H9 (cell line): ENCODE data around the gene ATP6V0E1. TPM values are rescaled to one million over a fixed set of nuclear protein-coding genes. Genes with fewer than 3 reads are reported as not detected.

Source experiments
- DNase-seq: peaks from one replicate; pipeline ENCODE4 v3.0.0-alpha.2; 2017
- H2AFZ ChIP-seq: one replicate; pipeline ENCODE4 v1.6.1; 2013; ENCODE audit warnings: mild to moderate bottlenecking, low read length, control low read depth, moderate library complexity
- H2AK5ac ChIP-seq: 2 replicates; pipeline ENCODE4 v1.6.1; 2013; ENCODE audit warnings: low read length, control low read depth, mixed read lengths; ENCODE audit not compliant: insufficient read length
- H2BK120ac ChIP-seq: one replicate; pipeline ENCODE4 v1.6.1; 2013; ENCODE audit warnings: low read depth, mild to moderate bottlenecking, low read length, control low read depth, inconsistent platforms; ENCODE audit not compliant: poor library complexity, severe bottlenecking
- H2BK12ac ChIP-seq: 2 replicates; pipeline ENCODE4 v1.6.1; 2013; ENCODE audit warnings: low read length, control low read depth, mixed read lengths, low read depth; ENCODE audit not compliant: insufficient read length
- H2BK15ac ChIP-seq: 2 replicates; pipeline ENCODE4 v1.6.1; 2013; ENCODE audit warnings: low read depth, low read length, control low read depth
- H2BK20ac ChIP-seq: one replicate; pipeline ENCODE4 v1.6.1; 2013; ENCODE audit warnings: low read depth, mild to moderate bottlenecking, low read length, control low read depth, inconsistent platforms; ENCODE audit not compliant: poor library complexity, severe bottlenecking
- H2BK5ac ChIP-seq: 2 replicates; pipeline ENCODE4 v1.6.1; 2013; ENCODE audit warnings: low read length, control low read depth, mixed read lengths; ENCODE audit not compliant: insufficient read length
- H3K14ac ChIP-seq: 2 replicates; pipeline ENCODE4 v1.6.1; 2013; ENCODE audit warnings: low read length, control low read depth; ENCODE audit not compliant: insufficient read depth
- H3K18ac ChIP-seq: 2 replicates; pipeline ENCODE4 v1.6.1; 2013; ENCODE audit warnings: low read depth, mild to moderate bottlenecking, mixed read lengths, low read length, control low read depth; ENCODE audit not compliant: insufficient read length
- H3K23ac ChIP-seq: 2 replicates; pipeline ENCODE4 v1.6.1; 2013; ENCODE audit warnings: low read length, control low read depth, mixed read lengths, low read depth; ENCODE audit not compliant: insufficient read length
- H3K23me2 ChIP-seq: 2 replicates; pipeline ENCODE4 v1.6.1; 2013; ENCODE audit warnings: low read depth, mild to moderate bottlenecking, mixed read lengths, low read length, control low read depth; ENCODE audit not compliant: insufficient read length, poor library complexity, severe bottlenecking
- H3K27ac ChIP-seq: 2 replicates; pipeline ENCODE4 v1.5.1; 2013; ENCODE audit warnings: low read length, control low read depth, mixed read lengths, low read depth; ENCODE audit not compliant: insufficient read length
- H3K27me3 ChIP-seq: 2 replicates; pipeline ENCODE4 v1.6.1; 2013; ENCODE audit warnings: low read length, control low read depth, inconsistent platforms; ENCODE audit not compliant: insufficient read depth
- H3K4ac ChIP-seq: 2 replicates; pipeline ENCODE4 v1.6.1; 2013; ENCODE audit warnings: low read depth, mild to moderate bottlenecking, control low read depth, inconsistent platforms, low read length, moderate library complexity
- H3K4me1 ChIP-seq: 2 replicates; pipeline ENCODE4 v1.6.1; 2013; ENCODE audit warnings: low read length, control low read depth, inconsistent platforms; ENCODE audit not compliant: insufficient read depth
- H3K4me2 ChIP-seq: 2 replicates; pipeline ENCODE4 v1.6.1; 2013; ENCODE audit warnings: low read length, control low read depth, mixed read lengths; ENCODE audit not compliant: insufficient read length, insufficient read depth
- H3K56ac ChIP-seq: 2 replicates; pipeline ENCODE4 v1.6.1; 2013; ENCODE audit warnings: low read depth, mild to moderate bottlenecking, mixed read lengths, low read length, control low read depth; ENCODE audit not compliant: insufficient read length
- H3K79me1 ChIP-seq: 2 replicates; pipeline ENCODE4 v1.6.1; 2013; ENCODE audit warnings: low read depth, mild to moderate bottlenecking, moderate library complexity, low read length, control low read depth, inconsistent platforms; ENCODE audit not compliant: insufficient read depth, poor library complexity, severe bottlenecking
- H3K79me2 ChIP-seq: 2 replicates; pipeline ENCODE4 v1.6.1; 2013; ENCODE audit warnings: low read length, control low read depth, inconsistent platforms; ENCODE audit not compliant: insufficient read depth
- H3K9ac ChIP-seq: 2 replicates; pipeline ENCODE4 v1.6.1; 2013; ENCODE audit warnings: low read length, control low read depth, mixed read lengths; ENCODE audit not compliant: insufficient read length; ENCODE audit errors: extremely low read depth
- H3K9me3 ChIP-seq: one replicate; pipeline ENCODE4 v1.6.1; 2013; ENCODE audit warnings: low read depth, low read length, inconsistent platforms; ENCODE audit not compliant: control insufficient read depth
- H3T11ph ChIP-seq: one replicate; pipeline ENCODE4 v1.6.1; 2013; ENCODE audit warnings: mild to moderate bottlenecking, low read length, control low read depth, inconsistent platforms
- H4K20me1 ChIP-seq: one replicate; pipeline ENCODE4 v1.6.1; 2013; ENCODE audit not compliant: control insufficient read depth, insufficient read length, insufficient read depth
- H4K5ac ChIP-seq: 2 replicates; pipeline ENCODE4 v1.6.1; 2013; ENCODE audit warnings: low read depth, mild to moderate bottlenecking, mixed read lengths, low read length, control low read depth; ENCODE audit not compliant: insufficient read length
- H4K8ac ChIP-seq: replicated peaks from 2 replicates; pipeline ENCODE4 v1.6.1; 2013; ENCODE audit warnings: low read length, control low read depth, mixed read lengths, low read depth; ENCODE audit not compliant: insufficient read length
- H4K91ac ChIP-seq: 2 replicates; pipeline ENCODE4 v1.6.1; 2013; ENCODE audit warnings: low read depth, mild to moderate bottlenecking, moderate library complexity, mixed read lengths, low read length, control low read depth; ENCODE audit not compliant: insufficient read length
- H3K27ac Mint-ChIP-seq, 3 experiments: 2 replicates in 2 of 3; 3 replicates in 1 of 3; pipeline ENCODE4 v1.8.0; 2020 to 2021; ENCODE audit warnings: mixed read lengths in 3 of 3, mild to moderate bottlenecking in 1 of 3, moderate library complexity in 1 of 3
- H3K27me3 Mint-ChIP-seq: 2 replicates; pipeline ENCODE4 v1.8.0; 2021; ENCODE audit warnings: low read depth, mild to moderate bottlenecking, moderate library complexity, mixed read lengths
- H3K36me3 Mint-ChIP-seq, 3 experiments: 2 replicates in 2 of 3; 3 replicates in 1 of 3; pipeline ENCODE4 v1.8.0; 2020 to 2021; ENCODE audit warnings: low read depth in 3 of 3, mixed read lengths in 3 of 3; ENCODE audit not compliant: insufficient read depth in 1 of 3
- H3K4me1 Mint-ChIP-seq, 2 experiments: 2 replicates each; pipeline ENCODE4 v1.8.0; 2020; ENCODE audit warnings: mixed read lengths in 2 of 2
- H3K4me3 Mint-ChIP-seq, 2 experiments: 2 replicates in 1 of 2; 3 replicates in 1 of 2; pipeline ENCODE4 v1.8.0; 2020 to 2021; ENCODE audit warnings: mild to moderate bottlenecking in 2 of 2, mixed read lengths in 2 of 2, moderate library complexity in 1 of 2
- H3K9me3 Mint-ChIP-seq, 2 experiments: 2 replicates in 1 of 2; 3 replicates in 1 of 2; pipeline ENCODE4 v1.8.0; 2020; ENCODE audit warnings: mild to moderate bottlenecking in 2 of 2, mixed read lengths in 2 of 2, moderate library complexity in 1 of 2
- WGBS: extraction: QIAGEN DNeasy Blood & Tissue Kit; methylation state at CpG from one replicate; pipeline ENCODE4 v1.1.7; 2013; ENCODE audit warnings: missing lambda C conversion rate, low lambda C conversion rate, mixed read lengths; ENCODE audit not compliant: insufficient read length; ENCODE audit errors: extremely low coverage; 5-methylcytosine and 5-hydroxymethylcytosine counted together
- total RNA-seq: library from RNA; stranded (reverse); gene quantifications from 2 replicates; pipeline ENCODE4 v1.2.1, GENCODE V29; 2021
- TF ChIP-seq, protein P1 (sequence below): fragments of 200-600 bp; sonication (generic); conservative IDR thresholded peaks from 3 replicates; pipeline ENCODE4 v1.8.0; 2021; ENCODE audit warnings: antibody characterized with exemption, mild to moderate bottlenecking

Gene ATP6V0E1
- total RNA-seq, 1 experiment from 2014 or later, result 101 TPM

DNA sequence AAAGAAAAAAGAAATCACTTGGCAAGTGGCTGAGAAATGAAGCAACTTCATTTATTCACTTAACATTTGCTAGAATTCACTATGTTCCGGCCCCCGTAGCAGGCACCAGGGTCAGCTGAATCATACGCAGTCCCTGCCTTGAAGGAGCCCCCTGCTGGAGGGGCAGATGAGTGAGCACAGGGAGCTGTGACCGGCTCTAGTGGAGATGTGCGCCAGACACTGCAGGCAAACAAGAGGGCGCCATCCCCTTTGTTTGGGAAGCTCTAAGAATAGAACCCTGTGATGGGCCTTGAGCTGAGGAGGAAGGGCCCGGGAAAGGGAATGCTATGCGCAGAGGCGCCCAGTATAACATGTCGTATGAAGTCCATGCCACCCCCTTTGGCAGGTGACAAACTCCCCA lies 44.5 kb upstream of the ATP6V0E1 start:
- Histone ChIP-seq H3K79me2 (no peaks in the 10 kb centered on the region), H3K27me3 (no peaks in the 10 kb centered on the region), H2BK5ac (no peak overlapping the region), H3K14ac (no peak overlapping the region), H2BK12ac (no peak overlapping the region), H4K91ac (no peak overlapping the region), H2AK5ac (no peak overlapping the region), H2BK15ac (no peak overlapping the region), H3K4me1 (no peaks in the 10 kb centered on the region), H3K23me2 (no peaks in the 10 kb centered on the region), H3K18ac (no peak overlapping the region), H4K8ac (no peak overlapping the region), H3T11ph (no peak overlapping the region), H3K4ac (no peak overlapping the region), H2AFZ (no peak overlapping the region), H3K23ac (no peak overlapping the region), H2BK120ac (no peak overlapping the region), H3K4me2 (no peak overlapping the region), H4K20me1 (no peaks in the 10 kb centered on the region), H3K27ac (no peak overlapping the region), H3K9me3 (no peaks in the 10 kb centered on the region), H3K56ac (no peak overlapping the region), H4K5ac (no peak overlapping the region), H2BK20ac (no peak overlapping the region), H3K9ac (no peak overlapping the region), H3K79me1 (no peaks in the 10 kb centered on the region)
- no peak overlapping the region; a peak in 1 of 7 replicates for H3K27ac Mint-ChIP-seq
- H3K4me1 Mint-ChIP-seq, result peaks cover 18 to 30% of the 10 kb centered on the region in 2 experiments
- H3K4me3 Mint-ChIP-seq, result no peak overlapping the region
- peak; percentile 75 for DNase-seq
- no CpG with 5 or more reads among the region's 10 CpGs for WGBS
- peaks cover 22 to 56% (median 55%) of the 10 kb centered on the region in 3 experiments; a peak in 6 of 7 replicates for H3K36me3 Mint-ChIP-seq
- TF ChIP-seq, protein P1, sequence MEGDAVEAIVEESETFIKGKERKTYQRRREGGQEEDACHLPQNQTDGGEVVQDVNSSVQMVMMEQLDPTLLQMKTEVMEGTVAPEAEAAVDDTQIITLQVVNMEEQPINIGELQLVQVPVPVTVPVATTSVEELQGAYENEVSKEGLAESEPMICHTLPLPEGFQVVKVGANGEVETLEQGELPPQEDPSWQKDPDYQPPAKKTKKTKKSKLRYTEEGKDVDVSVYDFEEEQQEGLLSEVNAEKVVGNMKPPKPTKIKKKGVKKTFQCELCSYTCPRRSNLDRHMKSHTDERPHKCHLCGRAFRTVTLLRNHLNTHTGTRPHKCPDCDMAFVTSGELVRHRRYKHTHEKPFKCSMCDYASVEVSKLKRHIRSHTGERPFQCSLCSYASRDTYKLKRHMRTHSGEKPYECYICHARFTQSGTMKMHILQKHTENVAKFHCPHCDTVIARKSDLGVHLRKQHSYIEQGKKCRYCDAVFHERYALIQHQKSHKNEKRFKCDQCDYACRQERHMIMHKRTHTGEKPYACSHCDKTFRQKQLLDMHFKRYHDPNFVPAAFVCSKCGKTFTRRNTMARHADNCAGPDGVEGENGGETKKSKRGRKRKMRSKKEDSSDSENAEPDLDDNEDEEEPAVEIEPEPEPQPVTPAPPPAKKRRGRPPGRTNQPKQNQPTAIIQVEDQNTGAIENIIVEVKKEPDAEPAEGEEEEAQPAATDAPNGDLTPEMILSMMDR, result peak; percentile 77
- H3K27me3 Mint-ChIP-seq, result no peaks in the 10 kb centered on the region; the same call in 1 of the 2 replicates
- H3K9me3 Mint-ChIP-seq, result no peaks in the 10 kb centered on the region
